HUES64 (cell line): ENCODE measurements around the gene ART3.

Experiments
- H3K27ac ChIP-seq: 2 replicates; pipeline ENCODE4 v1.7.0; 2013; ENCODE audit warnings: low read depth, low read length, inconsistent platforms
- H3K27me3 ChIP-seq: 2 replicates; pipeline ENCODE4 v1.6.1; 2013; ENCODE audit warnings: mild to moderate bottlenecking, low read length; ENCODE audit not compliant: insufficient read depth
- H3K36me3 ChIP-seq: 2 replicates; pipeline ENCODE4 v1.6.1; 2013; ENCODE audit warnings: mild to moderate bottlenecking, low read length; ENCODE audit not compliant: insufficient read depth
- H3K4me1 ChIP-seq: 2 replicates; pipeline ENCODE4 v1.6.1; 2013; ENCODE audit warnings: mild to moderate bottlenecking, low read length, moderate library complexity; ENCODE audit not compliant: insufficient read depth
- H3K4me3 ChIP-seq: 2 replicates; pipeline ENCODE4 v1.5.1; 2013; ENCODE audit warnings: mild to moderate bottlenecking, low read length, moderate library complexity
- H3K9ac ChIP-seq: 2 replicates; pipeline ENCODE4 v1.6.1; 2013; ENCODE audit warnings: mild to moderate bottlenecking, low read depth, low read length
- H3K9me3 ChIP-seq: 2 replicates; pipeline ENCODE4 v1.6.1; 2013; ENCODE audit warnings: low read depth, low read length; ENCODE audit not compliant: insufficient read depth
- WGBS: fragments of 150-250, 120-280 bp; methylation state at CpG from one replicate; pipeline ENCODE4 v1.1.7; 2013; ENCODE audit warnings: missing lambda C conversion rate; 5-methylcytosine and 5-hydroxymethylcytosine counted together

ART3 gene

DNA sequence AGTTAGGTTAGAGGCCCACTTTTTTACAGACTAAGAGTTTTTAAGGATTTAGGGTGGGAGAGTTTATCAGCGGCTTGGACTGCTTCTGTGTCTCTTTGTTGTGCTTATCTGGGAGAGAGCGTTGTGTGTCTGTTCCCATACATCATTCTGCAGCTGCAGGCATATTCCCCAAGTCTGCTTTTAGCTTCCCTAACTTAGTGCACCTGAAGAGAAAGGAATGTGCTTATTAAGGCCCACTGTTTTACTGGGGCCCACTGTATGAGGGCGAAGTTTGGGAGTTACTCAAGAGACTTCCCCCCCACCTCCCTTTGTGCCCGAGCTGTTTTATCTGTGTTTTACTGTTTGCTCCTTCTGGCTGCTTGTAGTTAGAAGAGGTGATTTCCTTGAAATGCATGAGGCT, 31.9 kb downstream of the ART3 start:
- Histone ChIP-seq H3K4me3 (no peak overlapping the region), H3K27me3 (peaks cover 16% of the 10 kb centered on the region), H3K4me1 (no peaks in the 10 kb centered on the region), H3K9ac (no peak overlapping the region), H3K9me3 (no peaks in the 10 kb centered on the region), H3K36me3 (no peaks in the 10 kb centered on the region), H3K27ac (no peak overlapping the region)
- 54% methylated on average over 4 of the region's 4 CpGs for WGBS

DNA sequence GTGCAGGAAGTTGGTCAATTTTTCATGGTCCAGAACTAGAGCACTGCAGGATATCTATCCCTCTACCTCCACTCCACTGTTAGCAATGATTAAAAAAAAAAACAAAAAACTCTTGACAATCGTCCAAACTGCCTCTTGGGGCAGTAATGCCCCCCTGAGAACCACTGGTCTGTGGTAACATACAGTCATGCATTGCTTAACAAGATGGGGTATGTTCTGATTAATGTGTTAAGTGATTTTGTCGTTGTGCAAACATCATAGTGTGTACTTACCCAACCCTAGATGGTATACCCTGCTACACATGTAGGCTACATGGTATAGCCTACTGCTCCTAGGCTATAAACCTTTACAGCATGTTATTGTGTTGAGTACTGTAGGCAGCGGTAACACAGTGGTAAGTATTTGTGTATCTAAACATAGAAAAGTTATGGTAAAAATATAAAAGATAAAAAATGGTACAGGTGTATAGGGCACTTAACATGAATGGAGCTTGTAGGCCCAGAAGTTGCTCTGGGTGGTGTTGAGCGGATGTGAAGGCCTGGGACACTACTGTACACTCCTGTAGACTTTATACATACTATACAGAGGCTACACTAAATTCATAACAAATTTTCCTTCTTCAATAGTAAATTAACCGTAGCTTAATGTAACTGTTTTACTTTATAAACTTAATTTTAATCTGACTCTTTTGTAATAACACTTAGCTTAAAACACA, 34.1 kb downstream of the ART3 start:
- no peak overlapping the region for H3K4me3 ChIP-seq
- H3K9me3 ChIP-seq: no peaks in the 10 kb centered on the region
- H3K36me3 ChIP-seq: peaks cover 18% of the 10 kb centered on the region
- H3K4me1 ChIP-seq: no peaks in the 10 kb centered on the region
- peaks cover 16% of the 10 kb centered on the region for H3K27me3 ChIP-seq
- no peak overlapping the region for H3K27ac ChIP-seq
- no peak overlapping the region for H3K9ac ChIP-seq
- 64% methylated on average over 4 of the region's 5 CpGs for WGBS

DNA sequence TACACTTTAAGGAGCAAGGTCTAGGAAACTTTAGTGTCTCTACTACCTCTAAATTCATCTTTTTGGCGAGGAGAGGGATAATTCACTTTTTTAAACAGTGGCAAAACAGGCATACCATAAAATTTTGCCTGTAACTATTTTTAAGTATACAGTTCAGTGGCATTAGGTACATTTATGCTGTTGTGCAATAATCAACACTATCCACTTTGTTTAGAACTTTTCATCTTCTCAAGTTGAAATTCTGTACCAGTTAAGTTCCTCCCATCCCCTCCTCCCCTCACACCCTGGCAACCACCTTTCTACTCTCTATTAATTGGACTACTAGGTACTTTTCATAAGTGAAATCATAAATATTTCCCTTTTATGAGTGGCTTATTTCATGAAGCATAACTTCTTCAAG, 42.3 kb downstream of the ART3 start:
- peaks cover 98% of the 10 kb centered on the region for H3K36me3 ChIP-seq
- H3K4me3 ChIP-seq: no peak overlapping the region
- H3K9ac ChIP-seq: no peak overlapping the region
- H3K4me1 ChIP-seq: no peaks in the 10 kb centered on the region
- WGBS: 100% methylated on average over 1 of the region's 1 CpG
- no peak overlapping the region for H3K27ac ChIP-seq
- H3K27me3 ChIP-seq: no peaks in the 10 kb centered on the region
- no peaks in the 10 kb centered on the region for H3K9me3 ChIP-seq

GRCh38 chr4:76117536-76117935, 43.0 kb downstream of the ART3 start:
- Histone ChIP-seq H3K4me3 (no peak overlapping the region), H3K27me3 (no peaks in the 10 kb centered on the region), H3K36me3 (peaks cover 98% of the 10 kb centered on the region), H3K9me3 (no peaks in the 10 kb centered on the region), H3K27ac (no peak overlapping the region), H3K9ac (no peak overlapping the region), H3K4me1 (no peaks in the 10 kb centered on the region)
- 93% methylated on average over 4 of the region's 5 CpGs for WGBS

DNA sequence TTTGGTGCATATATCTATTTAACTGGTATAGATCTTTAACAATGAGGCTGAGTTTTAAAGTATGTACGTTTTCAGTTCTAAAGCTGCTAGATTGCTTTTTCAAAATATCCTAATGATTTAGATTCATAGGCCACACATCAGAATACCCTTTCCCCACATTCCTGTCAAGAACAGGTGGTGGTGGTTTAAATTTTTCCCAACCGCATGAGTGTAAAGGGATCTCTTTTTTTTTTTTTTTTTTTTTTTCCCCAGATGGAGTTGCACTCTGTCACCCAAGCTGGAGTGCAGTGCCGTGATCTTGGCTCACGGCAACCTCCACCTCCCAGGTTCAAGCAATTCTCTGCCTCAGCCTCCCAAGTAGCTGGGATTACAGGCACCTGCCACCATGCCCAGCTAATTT, 45.7 kb downstream of the ART3 start:
- no peaks in the 10 kb centered on the region for H3K9me3 ChIP-seq
- H3K4me1 ChIP-seq: no peaks in the 10 kb centered on the region
- no peak overlapping the region for H3K27ac ChIP-seq
- H3K4me3 ChIP-seq: no peak overlapping the region
- H3K9ac ChIP-seq: no peak overlapping the region
- peaks cover 98% of the 10 kb centered on the region for H3K36me3 ChIP-seq
- 81% methylated on average over 3 of the region's 4 CpGs for WGBS
- no peaks in the 10 kb centered on the region for H3K27me3 ChIP-seq

GRCh38 chr4:76125816-76126215, 51.3 kb downstream of the ART3 start:
- Histone ChIP-seq H3K4me3 (no peak overlapping the region), H3K9me3 (no peaks in the 10 kb centered on the region), H3K27me3 (no peaks in the 10 kb centered on the region), H3K4me1 (no peaks in the 10 kb centered on the region), H3K9ac (no peak overlapping the region), H3K36me3 (peaks cover 92% of the 10 kb centered on the region), H3K27ac (no peak overlapping the region)

DNA sequence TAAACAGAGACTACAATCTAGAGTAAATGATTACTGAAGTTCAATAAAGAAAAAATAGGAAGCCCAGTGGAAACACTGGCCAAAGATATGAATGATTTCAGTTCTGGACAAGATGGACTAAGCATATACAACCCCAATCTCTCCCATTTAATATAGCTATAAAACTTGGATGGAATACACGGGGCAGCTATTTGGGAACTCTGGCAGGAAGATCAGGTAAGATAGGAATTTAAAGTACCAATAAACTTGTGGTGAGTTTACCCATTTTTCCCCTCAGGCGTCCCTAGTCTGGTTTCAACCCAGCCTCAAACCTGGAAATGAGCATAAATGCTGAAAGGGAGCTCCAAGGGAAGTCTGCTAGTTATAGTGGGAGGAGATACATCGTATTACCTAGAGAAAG, 53.2 kb downstream of the ART3 start:
- no peak overlapping the region for H3K27ac ChIP-seq
- H3K9ac ChIP-seq: no peak overlapping the region
- 95% methylated on average over 3 of the region's 3 CpGs for WGBS
- no peaks in the 10 kb centered on the region for H3K27me3 ChIP-seq
- H3K36me3 ChIP-seq: peaks cover 92% of the 10 kb centered on the region
- H3K9me3 ChIP-seq: no peaks in the 10 kb centered on the region
- H3K4me3 ChIP-seq: no peak overlapping the region
- H3K4me1 ChIP-seq: no peaks in the 10 kb centered on the region

DNA sequence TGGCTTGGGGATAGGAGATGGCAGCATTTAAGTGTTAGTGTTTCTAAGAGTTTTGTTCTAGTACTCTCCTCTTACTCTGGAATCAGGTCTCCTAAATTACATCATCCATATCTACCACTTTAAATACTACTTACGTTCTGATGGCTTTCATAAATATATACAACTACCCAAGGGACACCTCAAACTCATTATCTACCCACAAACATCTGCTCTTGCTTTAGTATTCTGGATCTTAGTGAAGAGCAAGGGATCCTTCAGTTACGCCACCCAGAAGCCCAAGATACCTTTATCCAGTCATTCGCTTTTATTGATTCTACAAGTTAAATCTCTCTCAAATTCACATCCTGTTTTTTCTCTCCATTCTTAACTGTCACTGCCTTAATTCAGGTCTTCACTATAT, 66.7 kb downstream of the ART3 start:
- H3K9ac ChIP-seq: no peak overlapping the region
- no peaks in the 10 kb centered on the region for H3K9me3 ChIP-seq
- no peaks in the 10 kb centered on the region for H3K27me3 ChIP-seq
- no peak overlapping the region for H3K27ac ChIP-seq
- peaks cover 9% of the 10 kb centered on the region; the same call in 1 of the 2 replicates for H3K4me1 ChIP-seq
- WGBS: 94% methylated on average over 3 of the region's 3 CpGs
- no peak overlapping the region for H3K4me3 ChIP-seq
- H3K36me3 ChIP-seq: peaks cover 83% of the 10 kb centered on the region

- no peak overlapping the region for H3K9ac ChIP-seq
- H3K27me3 ChIP-seq: no peaks in the 10 kb centered on the region
- no peaks in the 10 kb centered on the region for H3K9me3 ChIP-seq
- no peak overlapping the region for H3K27ac ChIP-seq
- peaks cover 50% of the 10 kb centered on the region for H3K36me3 ChIP-seq
- no peak overlapping the region for H3K4me3 ChIP-seq
- peaks cover 20% of the 10 kb centered on the region; the same call in 1 of the 2 replicates for H3K4me1 ChIP-seq
These were observed 70.0 kb downstream of the ART3 start for GRCh38 chr4:76144546-76144945.

- Histone ChIP-seq H3K9me3 (no peaks in the 10 kb centered on the region), H3K36me3 (peaks cover 20% of the 10 kb centered on the region), H3K27ac (peak overlapping the region; percentile 99), H3K9ac (peak overlapping the region; percentile 96), H3K27me3 (no peaks in the 10 kb centered on the region), H3K4me1 (peaks cover 21% of the 10 kb centered on the region; the same call in 1 of the 2 replicates), H3K4me3 (peak overlapping the region; percentile 84)
- under 1% methylated on average over 31 of the region's 31 CpGs for WGBS
These were observed 73.1 kb downstream of the ART3 start for GRCh38 chr4:76147454-76148141.

DNA sequence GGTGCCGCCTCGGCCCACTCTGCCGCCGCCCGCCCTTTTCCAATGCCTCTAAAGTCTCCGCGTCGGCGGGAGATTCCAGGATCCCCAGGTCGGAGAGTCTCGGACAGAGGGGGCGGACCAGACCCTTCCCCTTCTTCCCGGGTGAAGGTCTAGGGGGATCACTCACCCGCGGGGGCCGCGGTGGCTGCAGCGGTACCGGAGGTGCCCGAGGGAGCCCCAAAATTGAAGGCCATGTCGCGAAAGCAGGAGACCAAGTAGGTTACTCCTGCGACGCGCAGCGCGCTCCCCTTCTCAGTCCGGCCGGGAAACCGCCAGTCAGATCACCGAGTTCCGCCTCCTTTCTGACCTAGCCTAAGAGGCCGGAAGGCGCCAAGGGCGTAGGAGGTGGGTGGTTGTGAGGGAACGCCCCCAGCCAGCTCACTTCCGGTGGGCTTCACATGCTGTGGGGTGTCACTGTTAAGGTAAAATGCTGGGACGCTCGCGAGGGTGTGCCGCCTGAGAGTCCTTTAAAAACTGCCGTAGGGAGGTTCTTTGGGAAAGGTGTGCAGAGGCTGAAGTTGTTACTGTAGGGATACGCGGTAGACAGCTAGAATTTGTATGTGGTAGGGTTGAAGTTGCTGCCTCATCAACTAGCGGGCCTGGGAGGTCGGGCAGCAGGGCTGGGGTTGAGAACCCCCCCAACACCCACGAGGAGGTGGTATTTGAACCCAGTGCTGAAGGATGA, 73.8 kb downstream of the ART3 start, which contains the start of gene NUP54:
Gene NUP54, minus strand, starts transcription at position 256 of the 724 bp plus-strand sequence. Its CDS starts 23 bp downstream, at position 233.
- no peaks in the 10 kb centered on the region for H3K9me3 ChIP-seq
- H3K9ac ChIP-seq: peak within 1 kb of the TSS; percentile 96
- peak within 1 kb of the TSS; percentile 84 for H3K4me3 ChIP-seq
- peak within 1 kb of the TSS; percentile 99 for H3K27ac ChIP-seq
- peaks cover 21% of the 10 kb centered on the region; the same call in 1 of the 2 replicates for H3K4me1 ChIP-seq
- no peaks in the 10 kb centered on the region for H3K27me3 ChIP-seq
- H3K36me3 ChIP-seq: peaks cover 14% of the 10 kb centered on the region
- WGBS: under 1% methylated on average over 46 of the region's 47 CpGs
